Upper lobe of left lung (tissue), 4 donors: Measurements from ENCODE around the gene KCNJ6.

Experiments used
- EP300 ChIP-seq, 4 donors: sonication (generic); formaldehyde crosslinking; IDR thresholded peaks; one replicate each; pipeline ENCODE4 v1.5.1; 2017; ENCODE audit warnings: antibody characterized with exemption in 4 of 4, control low read depth in 2 of 4
- POLR2A ChIP-seq, 4 donors: fragments of 450-650 bp; IDR thresholded peaks; one replicate each; pipeline ENCODE4 v1.5.1; 2016 to 2017; ENCODE audit warnings: antibody characterized with exemption in 4 of 4, mild to moderate bottlenecking in 2 of 4
- POLR2AphosphoS5 ChIP-seq, 2 donors: sonication (generic); formaldehyde crosslinking; IDR thresholded peaks; one replicate each; pipeline ENCODE4 v1.5.1; 2017; ENCODE audit warnings: antibody characterized with exemption in 2 of 2
- TF ChIP-seq, protein P1 (sequence below), 6 experiments: fragments of 450-650 bp in 4 of 6; fragments of 200-600 bp in 2 of 6; sonication (generic) in 2 of 6; IDR thresholded peaks; one replicate each; pipeline ENCODE4 v1.5.1; 2016 to 2019; ENCODE audit warnings: antibody characterized with exemption in 6 of 6

DNA sequence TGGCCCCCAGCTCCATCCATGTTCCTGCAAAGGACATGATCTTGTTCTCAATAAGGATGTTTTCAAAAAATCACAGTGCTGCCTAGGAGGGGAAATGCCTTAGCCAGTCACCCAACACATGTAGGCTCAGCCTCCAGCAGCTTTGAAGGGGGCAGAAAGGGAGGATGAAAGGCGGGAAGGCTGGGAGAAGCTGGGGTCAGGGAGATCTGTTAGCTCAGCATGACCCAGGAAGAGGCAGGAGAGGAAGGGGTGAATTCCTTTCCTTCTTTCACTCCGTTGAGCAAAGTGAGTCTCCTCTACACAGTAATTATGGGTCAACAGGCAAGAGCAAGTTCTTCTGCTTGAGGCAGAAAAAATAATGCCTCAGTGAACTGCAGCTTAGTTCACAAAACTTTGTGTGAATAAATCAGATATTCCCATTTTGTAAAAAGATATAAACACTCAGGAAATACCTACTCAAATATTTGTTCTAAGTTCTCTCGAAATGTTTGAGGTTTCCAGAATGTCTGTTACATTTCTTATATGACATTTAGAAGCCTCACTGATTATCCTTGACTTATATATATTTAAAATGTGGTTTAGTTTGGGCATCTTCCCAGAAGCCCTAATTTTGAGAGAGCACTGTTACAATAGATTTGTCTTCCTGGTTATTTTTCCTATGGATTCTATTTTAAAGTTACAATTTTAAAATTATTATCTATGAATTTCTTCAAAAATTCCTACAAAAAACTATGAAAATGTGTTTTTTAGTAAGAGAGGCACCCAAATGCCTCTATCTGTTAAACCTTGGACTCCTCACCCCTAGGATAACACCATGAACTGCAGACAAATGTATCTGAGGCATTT is 116.8 kb downstream of the KCNJ6 start:
- TF ChIP-seq, protein P1, sequence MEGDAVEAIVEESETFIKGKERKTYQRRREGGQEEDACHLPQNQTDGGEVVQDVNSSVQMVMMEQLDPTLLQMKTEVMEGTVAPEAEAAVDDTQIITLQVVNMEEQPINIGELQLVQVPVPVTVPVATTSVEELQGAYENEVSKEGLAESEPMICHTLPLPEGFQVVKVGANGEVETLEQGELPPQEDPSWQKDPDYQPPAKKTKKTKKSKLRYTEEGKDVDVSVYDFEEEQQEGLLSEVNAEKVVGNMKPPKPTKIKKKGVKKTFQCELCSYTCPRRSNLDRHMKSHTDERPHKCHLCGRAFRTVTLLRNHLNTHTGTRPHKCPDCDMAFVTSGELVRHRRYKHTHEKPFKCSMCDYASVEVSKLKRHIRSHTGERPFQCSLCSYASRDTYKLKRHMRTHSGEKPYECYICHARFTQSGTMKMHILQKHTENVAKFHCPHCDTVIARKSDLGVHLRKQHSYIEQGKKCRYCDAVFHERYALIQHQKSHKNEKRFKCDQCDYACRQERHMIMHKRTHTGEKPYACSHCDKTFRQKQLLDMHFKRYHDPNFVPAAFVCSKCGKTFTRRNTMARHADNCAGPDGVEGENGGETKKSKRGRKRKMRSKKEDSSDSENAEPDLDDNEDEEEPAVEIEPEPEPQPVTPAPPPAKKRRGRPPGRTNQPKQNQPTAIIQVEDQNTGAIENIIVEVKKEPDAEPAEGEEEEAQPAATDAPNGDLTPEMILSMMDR (IDR thresholded peaks at IDR 0.05): no peak
- no peak for TF ChIP-seq POLR2AphosphoS5 (IDR thresholded peaks at IDR 0.05)
- no peak for TF ChIP-seq POLR2A (IDR thresholded peaks at IDR 0.05)
- no peak for TF ChIP-seq EP300 (IDR thresholded peaks at IDR 0.05)
